Fibroblast of lung (primary cell): ENCODE data around the gene PRR22. TPM values are rescaled to one million over a fixed set of nuclear protein-coding genes. Genes with fewer than 3 reads are reported as not detected.

ENCODE experiments used
- DNase-seq, 2 donors: peaks; one replicate each; pipeline versions ENCODE4 v3.0.0 to v3.0.0-alpha.2; 2010; ENCODE audit warnings: low read depth in 2 of 2
- H2AFZ ChIP-seq: 2 replicates; pipeline ENCODE4 v1.5.1; 2012; ENCODE audit warnings: low read length, control low read depth, inconsistent platforms
- H3K27ac ChIP-seq: 2 replicates; pipeline ENCODE4 v1.5.1; 2011; ENCODE audit warnings: low read length, control low read depth; ENCODE audit not compliant: insufficient read depth
- H3K27me3 ChIP-seq: 2 replicates; pipeline ENCODE4 v1.5.1; 2011; ENCODE audit warnings: mild to moderate bottlenecking, low read length; ENCODE audit not compliant: control insufficient read depth, insufficient read depth
- H3K36me3 ChIP-seq: 2 replicates; pipeline ENCODE4 v1.5.1; 2011; ENCODE audit warnings: low read length; ENCODE audit not compliant: control insufficient read depth, insufficient read depth
- H3K4me1 ChIP-seq: 2 replicates; pipeline ENCODE4 v1.5.1; 2011; ENCODE audit warnings: low read length; ENCODE audit not compliant: control insufficient read depth, insufficient read depth; ENCODE audit errors: extremely low read depth
- H3K4me2 ChIP-seq: 2 replicates; pipeline ENCODE4 v1.5.1; 2011; ENCODE audit warnings: low read length, control low read depth; ENCODE audit not compliant: insufficient read depth; ENCODE audit errors: extremely low read depth
- H3K4me3 ChIP-seq, 4 experiments: fragments of 200-600 bp in 1 of 4; sonication (generic) in 1 of 4; replicated peaks in 1 of 4; 2 replicates each; pipeline ENCODE4 v1.5.1; 2011 to 2016; ENCODE audit warnings: low read length in 4 of 4, low read depth in 3 of 4, mild to moderate bottlenecking in 3 of 4, control low read depth in 2 of 4, inconsistent platforms in 1 of 4, mixed read lengths in 1 of 4; ENCODE audit not compliant: insufficient read depth in 1 of 4; ENCODE audit errors: control extremely low read depth in 1 of 4
- H3K79me2 ChIP-seq: 2 replicates; pipeline ENCODE4 v1.5.1; 2012; ENCODE audit warnings: mild to moderate bottlenecking, low read length, inconsistent platforms; ENCODE audit not compliant: control insufficient read depth, insufficient read depth
- H3K9ac ChIP-seq: 2 replicates; pipeline ENCODE4 v1.5.1; 2011; ENCODE audit warnings: mild to moderate bottlenecking, low read length, control low read depth; ENCODE audit not compliant: insufficient read depth
- H3K9me3 ChIP-seq: 2 replicates; pipeline ENCODE4 v1.5.1; 2012; ENCODE audit warnings: low read depth, low read length; ENCODE audit not compliant: control insufficient read depth, insufficient read depth
- H4K20me1 ChIP-seq: 2 replicates; pipeline ENCODE4 v1.5.1; 2011; ENCODE audit warnings: low read length; ENCODE audit not compliant: control insufficient read depth, insufficient read depth; ENCODE audit errors: extremely low read depth
- EZH2 ChIP-seq: IDR thresholded peaks from 2 replicates; pipeline ENCODE4 v1.5.1; 2012; ENCODE audit warnings: low read length, control low read depth, mild to moderate bottlenecking; ENCODE audit errors: missing control alignments
- polyA plus RNA-seq, 2 donors: library from polyadenylated mRNA; depleted of rRNA in 1 of 2; stranded (reverse) in 1 of 2; unstranded in 1 of 2; fragments of >200 nt; gene quantifications; 2 replicates each; pipeline ENCODE4 v1.2.1, GENCODE V29; 2011 to 2012; ENCODE audit warnings: missing spikeins in 1 of 2
- total RNA-seq: library from RNA; depleted of rRNA; stranded (reverse); fragments of >200 nt; gene quantifications from 2 replicates; pipeline ENCODE4 v1.2.1, GENCODE V29; 2014
- TF ChIP-seq, protein P1 (sequence below), 2 donors: IDR thresholded peaks in 1 of 2; conservative IDR thresholded peaks in 1 of 2; 1 replicate in 1 of 2; 2 replicates in 1 of 2; pipeline ENCODE4 v1.5.1; 2011 to 2012; ENCODE audit warnings: low read length in 2 of 2, control low read depth in 1 of 2, inconsistent platforms in 1 of 2, low read depth in 1 of 2, mild to moderate bottlenecking in 1 of 2

The PRR22 gene
- total and polyA plus RNA-seq, 2 donors (not counting 1 experiment from before 2014, with no cell fraction given), result 0.15 to 0.17 TPM

DNA sequence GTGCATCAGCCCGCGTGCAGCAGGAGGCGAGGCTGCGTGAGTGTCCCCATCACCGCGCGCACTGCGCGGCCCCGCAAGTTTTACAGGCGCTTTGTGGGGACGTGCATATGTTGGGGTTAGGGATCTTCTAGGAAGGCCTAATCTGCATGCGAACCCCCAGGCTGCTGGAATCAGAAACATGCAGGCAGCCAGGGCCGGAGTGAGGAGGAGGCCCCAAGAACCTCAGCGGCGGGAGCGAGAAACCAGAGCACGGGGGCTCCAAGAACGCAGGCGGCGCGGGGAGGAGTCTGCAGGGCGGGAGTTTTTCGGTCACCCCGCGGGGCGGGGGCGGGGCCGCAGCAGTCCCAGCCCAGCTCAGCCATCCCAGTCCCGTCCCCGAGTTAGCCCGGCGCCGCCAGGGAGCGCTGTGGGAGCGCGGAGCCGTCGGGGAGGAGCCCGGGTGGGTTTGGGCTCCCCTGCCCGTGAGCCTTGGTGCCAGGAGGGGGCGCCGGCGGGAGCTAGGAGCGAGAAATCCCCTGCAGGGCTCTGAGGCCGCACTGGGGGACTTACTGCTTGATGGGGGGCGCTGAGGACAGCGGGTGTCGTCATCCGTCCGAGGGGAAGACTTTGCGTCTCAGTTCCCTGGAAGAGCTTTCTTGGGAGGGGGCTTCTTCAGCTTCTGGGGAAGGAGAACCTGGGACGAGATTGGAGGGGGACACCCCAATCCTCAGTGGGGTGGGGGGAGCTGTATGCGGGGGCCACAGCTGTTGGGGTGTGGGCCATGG lies 19.4 kb upstream of the PRR22 start:
- TF ChIP-seq EZH2, result peak; percentile 69
- TF ChIP-seq, protein P1, sequence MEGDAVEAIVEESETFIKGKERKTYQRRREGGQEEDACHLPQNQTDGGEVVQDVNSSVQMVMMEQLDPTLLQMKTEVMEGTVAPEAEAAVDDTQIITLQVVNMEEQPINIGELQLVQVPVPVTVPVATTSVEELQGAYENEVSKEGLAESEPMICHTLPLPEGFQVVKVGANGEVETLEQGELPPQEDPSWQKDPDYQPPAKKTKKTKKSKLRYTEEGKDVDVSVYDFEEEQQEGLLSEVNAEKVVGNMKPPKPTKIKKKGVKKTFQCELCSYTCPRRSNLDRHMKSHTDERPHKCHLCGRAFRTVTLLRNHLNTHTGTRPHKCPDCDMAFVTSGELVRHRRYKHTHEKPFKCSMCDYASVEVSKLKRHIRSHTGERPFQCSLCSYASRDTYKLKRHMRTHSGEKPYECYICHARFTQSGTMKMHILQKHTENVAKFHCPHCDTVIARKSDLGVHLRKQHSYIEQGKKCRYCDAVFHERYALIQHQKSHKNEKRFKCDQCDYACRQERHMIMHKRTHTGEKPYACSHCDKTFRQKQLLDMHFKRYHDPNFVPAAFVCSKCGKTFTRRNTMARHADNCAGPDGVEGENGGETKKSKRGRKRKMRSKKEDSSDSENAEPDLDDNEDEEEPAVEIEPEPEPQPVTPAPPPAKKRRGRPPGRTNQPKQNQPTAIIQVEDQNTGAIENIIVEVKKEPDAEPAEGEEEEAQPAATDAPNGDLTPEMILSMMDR (conservative IDR thresholded peaks at IDR 0.05 in 1 of 2, IDR thresholded peaks at IDR 0.05 in 1 of 2; ENCODE audit: low read depth in 1 of 2, low read length in 2 of 2), result peak; percentile 84 to 92
- no peak overlapping the region for H3K9ac ChIP-seq
- peak overlapping the region in 2 of 4 experiments; percentile 15 to 49 for H3K4me3 ChIP-seq
- peak; percentile 70 to 78 for DNase-seq
- H3K27ac ChIP-seq, result no peak overlapping the region
- no peaks in the 10 kb centered on the region for H3K36me3 ChIP-seq
- peak overlapping the region; percentile 83 for H3K4me2 ChIP-seq
- H3K27me3 ChIP-seq, result peaks cover 14% of the 10 kb centered on the region
- no peaks in the 10 kb centered on the region for H4K20me1 ChIP-seq
- H3K4me1 ChIP-seq, result peaks cover 4% of the 10 kb centered on the region
- H2AFZ ChIP-seq, result peak overlapping the region; percentile 55
- H3K9me3 ChIP-seq, result no peaks in the 10 kb centered on the region
- H3K79me2 ChIP-seq, result no peaks in the 10 kb centered on the region

DNA sequence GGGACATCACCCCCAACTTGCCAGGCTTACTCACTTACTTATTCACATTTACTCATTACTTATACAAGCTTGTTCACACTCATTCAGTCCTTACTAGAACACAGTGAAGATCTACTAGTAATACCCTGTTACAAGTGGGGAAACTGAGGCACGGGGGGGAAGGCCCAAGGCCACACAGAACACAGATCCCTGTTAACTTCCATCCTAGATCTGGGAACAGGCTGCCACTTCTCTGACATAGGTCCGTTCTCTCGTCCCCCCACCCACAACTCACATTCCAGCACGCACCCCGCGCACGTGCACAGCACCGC lies 18.9 kb upstream of the PRR22 start:
- DNase-seq, result no peak
- peak overlapping the region; percentile 83 for H3K4me2 ChIP-seq
- no peaks in the 10 kb centered on the region for H4K20me1 ChIP-seq
- no peak overlapping the region for H3K27ac ChIP-seq
- H3K4me3 ChIP-seq, result peak overlapping the region in 1 of 4 experiments; percentile 49
- H3K4me1 ChIP-seq, result peaks cover 4% of the 10 kb centered on the region
- no peaks in the 10 kb centered on the region for H3K9me3 ChIP-seq
- peaks cover 17% of the 10 kb centered on the region for H3K27me3 ChIP-seq
- H2AFZ ChIP-seq, result peak overlapping the region; percentile 55
- H3K36me3 ChIP-seq, result no peaks in the 10 kb centered on the region
- TF ChIP-seq, protein P1 (conservative IDR thresholded peaks at IDR 0.05 in 1 of 2, IDR thresholded peaks at IDR 0.05 in 1 of 2; ENCODE audit: low read depth in 1 of 2, low read length in 2 of 2), result no peak
- no peak for TF ChIP-seq EZH2
- H3K79me2 ChIP-seq, result no peaks in the 10 kb centered on the region
- no peak overlapping the region for H3K9ac ChIP-seq

DNA sequence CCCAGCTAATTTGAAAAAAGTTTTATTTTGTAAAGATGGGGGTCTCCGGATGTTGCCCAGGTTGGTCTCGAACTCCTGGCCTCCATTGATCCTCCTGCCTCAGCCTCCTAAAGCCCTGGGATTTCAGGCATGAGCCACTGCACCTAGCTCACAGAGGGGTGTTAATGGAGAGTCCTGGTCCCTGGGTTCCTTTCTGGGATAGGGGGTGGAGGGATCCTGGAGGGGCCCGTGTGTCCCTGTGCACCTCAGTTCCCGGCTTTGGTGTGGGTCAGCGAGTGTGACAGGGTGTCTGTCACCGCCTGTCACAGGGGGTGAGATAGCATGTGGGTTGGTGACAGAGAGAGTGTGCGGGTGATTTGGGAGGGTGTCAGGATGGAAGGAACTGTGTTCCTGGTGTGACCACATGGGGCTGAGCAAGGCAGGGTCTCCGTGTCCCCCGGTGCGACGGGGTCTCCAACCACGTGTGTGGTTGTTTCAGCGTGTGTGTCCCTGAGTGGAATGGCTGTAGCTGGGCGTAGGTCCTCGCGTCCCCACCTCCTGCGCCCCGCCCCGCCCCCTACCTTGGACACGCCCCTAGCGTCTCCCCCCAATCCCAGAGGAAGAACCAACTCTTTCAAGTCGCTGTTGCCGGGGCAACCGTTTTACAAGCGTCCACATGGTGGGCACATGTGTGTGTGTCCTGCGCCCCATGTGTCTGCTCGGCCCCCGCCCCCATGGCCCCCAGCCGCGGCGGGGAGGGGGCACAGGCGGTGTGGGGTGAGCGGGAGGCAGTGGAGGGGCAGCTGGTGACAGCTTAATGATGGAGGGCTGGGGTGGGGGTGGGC lies 17.5 kb upstream of the PRR22 start:
- no peak for TF ChIP-seq EZH2
- TF ChIP-seq, protein P1 (conservative IDR thresholded peaks at IDR 0.05 in 1 of 2, IDR thresholded peaks at IDR 0.05 in 1 of 2; ENCODE audit: low read depth in 1 of 2, low read length in 2 of 2), result no peak
- Histone ChIP-seq H3K36me3 (no peaks in the 10 kb centered on the region), H3K27ac (no peak overlapping the region), H3K79me2 (no peaks in the 10 kb centered on the region), H4K20me1 (no peaks in the 10 kb centered on the region), H2AFZ (no peak overlapping the region), H3K4me3 (no peak overlapping the region), H3K9me3 (no peaks in the 10 kb centered on the region), H3K9ac (no peak overlapping the region), H3K4me2 (no peak overlapping the region), H3K4me1 (peaks cover 4% of the 10 kb centered on the region), H3K27me3 (peaks cover 17% of the 10 kb centered on the region)
- peak; percentile 23 to 29 for DNase-seq
